IMR-90 (cell line): ENCODE data around the gene EFCAB10. TPM values are rescaled to one million over a fixed set of nuclear protein-coding genes. Genes with fewer than 3 reads are reported as not detected.

ENCODE experiments used
- ATAC-seq: fragments of 200-7000 bp; cut with Tn5 transposase; 2 replicates; pipeline ENCODE4 v1.9.1; 2020; ENCODE audit warnings: low read depth, mild to moderate bottlenecking, moderate library complexity
- BruUV-seq: library from RNA; stranded (reverse); fragments of 400-500 nt; replicated peaks from 2 replicates; lab custom pipeline; 2021; lab: Mats Ljungman, UMichigan
- CTCF ChIA-PET: fragments of 300-600 bp; formaldehyde crosslinking; extraction: SDS; loops from one replicate; lab custom pipeline; 2021; ENCODE audit warnings: antibody characterized with exemption; lab: Yijun Ruan, JAX
- POLR2A ChIA-PET: fragments of 300-600 bp; sonication (Branson Sonifier 250); formaldehyde crosslinking; loops from one replicate; lab custom pipeline; 2022; ENCODE audit warnings: antibody characterized with exemption; ENCODE audit not compliant: unreplicated experiment; lab: Charles Lee
- DNase-seq: peaks from one replicate; pipeline ENCODE4 v3.0.0; 2013
- H2AFZ ChIP-seq: replicated peaks from 2 replicates; pipeline ENCODE3; 2013; ENCODE audit warnings: low read length, mild to moderate bottlenecking; ENCODE audit not compliant: poor library complexity
- H2AK5ac ChIP-seq: 2 replicates; pipeline ENCODE4 v1.6.1; 2013; ENCODE audit warnings: low read depth, low read length, inconsistent platforms
- H2AK9ac ChIP-seq: replicated peaks from 2 replicates; pipeline ENCODE3; 2013; ENCODE audit warnings: mild to moderate bottlenecking, low read depth, low read length, moderate library complexity; ENCODE audit not compliant: poor library complexity
- H2BK120ac ChIP-seq: 2 replicates; pipeline ENCODE4 v1.6.1; 2013; ENCODE audit warnings: low read depth, low read length, inconsistent platforms
- H2BK15ac ChIP-seq: 3 replicates; pipeline ENCODE4 v1.6.1; 2013; ENCODE audit warnings: low read depth, low read length, inconsistent platforms
- H2BK20ac ChIP-seq: 2 replicates; pipeline ENCODE4 v1.6.1; 2013; ENCODE audit warnings: low read depth, mild to moderate bottlenecking, inconsistent platforms, low read length, moderate library complexity
- H2BK5ac ChIP-seq: 2 replicates; pipeline ENCODE4 v1.6.1; 2013; ENCODE audit warnings: mild to moderate bottlenecking, low read depth, low read length, inconsistent platforms; ENCODE audit not compliant: poor library complexity, severe bottlenecking
- H3K14ac ChIP-seq: replicated peaks from 2 replicates; pipeline ENCODE4 v1.6.1; 2013; ENCODE audit warnings: low read depth, low read length, inconsistent platforms
- H3K18ac ChIP-seq: 2 replicates; pipeline ENCODE4 v1.6.1; 2013; ENCODE audit warnings: low read depth, low read length, control low read depth
- H3K23ac ChIP-seq: 2 replicates; pipeline ENCODE4 v1.6.1; 2013; ENCODE audit warnings: low read depth, low read length, inconsistent platforms
- H3K27ac ChIP-seq: 2 replicates; pipeline ENCODE4 v1.5.1; 2013; ENCODE audit warnings: mild to moderate bottlenecking, control low read depth, low read length; ENCODE audit not compliant: insufficient read depth
- H3K27me3 ChIP-seq: 2 replicates; pipeline ENCODE4 v1.6.1; 2013; ENCODE audit warnings: low read length; ENCODE audit not compliant: control insufficient read depth, insufficient read depth
- H3K36me3 ChIP-seq: 2 replicates; pipeline ENCODE4 v1.6.1; 2013; ENCODE audit warnings: low read length, mixed read lengths; ENCODE audit not compliant: control insufficient read depth, insufficient read depth
- H3K4ac ChIP-seq: 2 replicates; pipeline ENCODE4 v1.6.1; 2013; ENCODE audit warnings: low read depth, low read length, inconsistent platforms
- H3K4me1 ChIP-seq: 2 replicates; pipeline ENCODE4 v1.6.1; 2013; ENCODE audit warnings: low read length, mixed read lengths; ENCODE audit not compliant: control insufficient read depth, insufficient read depth
- H3K4me2 ChIP-seq: 2 replicates; pipeline ENCODE4 v1.6.1; 2013; ENCODE audit warnings: low read depth, mild to moderate bottlenecking, control low read depth, low read length, moderate library complexity
- H3K4me3 ChIP-seq: 2 replicates; pipeline ENCODE4 v1.5.1; 2013; ENCODE audit warnings: low read depth, mild to moderate bottlenecking, control low read depth, low read length, moderate library complexity; ENCODE audit not compliant: insufficient read depth
- H3K56ac ChIP-seq: 2 replicates; pipeline ENCODE4 v1.6.1; 2013; ENCODE audit warnings: low read length, inconsistent platforms; ENCODE audit not compliant: insufficient read depth; ENCODE audit errors: extremely low read depth
- H3K79me1 ChIP-seq, 2 experiments: 2 replicates each; pipeline ENCODE4 v1.6.1; 2013; ENCODE audit warnings: low read length in 2 of 2, inconsistent platforms in 1 of 2, low read depth in 1 of 2
- H3K9ac ChIP-seq: 2 replicates; pipeline ENCODE4 v1.6.1; 2013; ENCODE audit warnings: low read depth, low read length, control low read depth
- H3K9me1 ChIP-seq: 2 replicates; pipeline ENCODE4 v1.6.1; 2013; ENCODE audit warnings: low read length, inconsistent platforms; ENCODE audit not compliant: insufficient read depth
- H3K9me3 ChIP-seq: 2 replicates; pipeline ENCODE4 v1.6.1; 2013; ENCODE audit warnings: low read length; ENCODE audit not compliant: control insufficient read depth, insufficient read depth
- H4K20me1 ChIP-seq: 2 replicates; pipeline ENCODE4 v1.6.1; 2013; ENCODE audit warnings: low read length, inconsistent platforms; ENCODE audit not compliant: insufficient read depth
- H4K5ac ChIP-seq: 2 replicates; pipeline ENCODE4 v1.6.1; 2013; ENCODE audit warnings: mild to moderate bottlenecking, low read depth, low read length, control low read depth
- H4K8ac ChIP-seq, 2 experiments: 2 replicates each; pipeline ENCODE4 v1.6.1; 2013; ENCODE audit warnings: low read depth in 2 of 2, low read length in 2 of 2, control low read depth in 1 of 2, inconsistent platforms in 1 of 2
- H4K91ac ChIP-seq: 2 replicates; pipeline ENCODE4 v1.6.1; 2013; ENCODE audit warnings: low read depth, low read length, inconsistent platforms; ENCODE audit not compliant: insufficient read depth
- BHLHE40 ChIP-seq: fragments of 150-350 bp; IDR thresholded peaks from 2 replicates; pipeline ENCODE4 v1.6.1; 2016; ENCODE audit warnings: mild to moderate bottlenecking, low read depth, low read length
- CTCF ChIP-seq: conservative IDR thresholded peaks from 2 replicates; pipeline ENCODE4 v1.5.1; 2012; ENCODE audit warnings: mild to moderate bottlenecking, low read depth, low read length, improper control_type of control experiment
- FOS ChIP-seq: fragments of 150-350 bp; IDR thresholded peaks from 2 replicates; pipeline ENCODE4 v1.6.1; 2016; ENCODE audit warnings: low read depth, low read length
- POLR2A ChIP-seq: IDR thresholded peaks from 2 replicates; pipeline ENCODE4 v1.6.1; 2012; ENCODE audit warnings: mild to moderate bottlenecking, low read depth, low read length
- RAD21 ChIP-seq: IDR thresholded peaks from 2 replicates; pipeline ENCODE4 v1.6.1; 2012; ENCODE audit warnings: low read length, improper control_type of control experiment
- RCOR1 ChIP-seq: IDR thresholded peaks from 2 replicates; pipeline ENCODE4 v1.6.1; 2012; ENCODE audit warnings: mild to moderate bottlenecking, low read length, improper control_type of control experiment; ENCODE audit not compliant: insufficient replicate concordance
- RFX5 ChIP-seq: IDR thresholded peaks from 2 replicates; pipeline ENCODE4 v1.8.0; 2012; ENCODE audit warnings: low read depth, mild to moderate bottlenecking, low read length, moderate library complexity
- SMC3 ChIP-seq: fragments of 150-350 bp; IDR thresholded peaks from 2 replicates; pipeline ENCODE4 v1.6.1; 2016; ENCODE audit warnings: low read depth, mild to moderate bottlenecking, antibody characterized with exemption, low read length, moderate library complexity
- USF2 ChIP-seq: fragments of 150-350 bp; IDR thresholded peaks from 2 replicates; pipeline ENCODE4 v1.6.1; 2017; ENCODE audit warnings: mild to moderate bottlenecking, antibody characterized with exemption, low read length, low read depth
- WGBS, 2 experiments: methylation state at CpG; one replicate each; pipeline versions ENCODE4 v1.1.5 to v1.1.7; 2013; ENCODE audit warnings: missing lambda C conversion rate in 2 of 2; ENCODE audit not compliant: insufficient read length in 1 of 2; ENCODE audit errors: extremely low coverage in 2 of 2; 5-methylcytosine and 5-hydroxymethylcytosine counted together
- dilution Hi-C: fragments of 300-500 bp; cut with HindIII; formaldehyde crosslinking; loops from one replicate; pipeline ENCODE4 v1.14.3; 2018; ENCODE audit warnings: low sequenced_read_pairs; ENCODE audit not compliant: unreplicated experiment
- in situ Hi-C: fragments of 300-500 bp; cut with MboI; formaldehyde crosslinking; loops from 3 replicates; pipeline ENCODE4 v1.14.3; 2019; ENCODE audit warnings: low sequenced_read_pairs, inconsistent platforms, mixed read lengths
- intact Hi-C: fragments of 100-400 bp; cut with micrococcal nuclease; formaldehyde crosslinking; loops from 2 replicates; pipeline ENCODE4 v1.10.0; 2022
- polyA plus RNA-seq, 3 experiments: library from polyadenylated mRNA; depleted of rRNA; stranded (reverse); fragments of >200 nt; gene quantifications; 2 replicates each; pipeline ENCODE4 v1.2.3, GENCODE V29; 2012; ENCODE audit warnings: low replicate concordance in 1 of 3
- total RNA-seq: library from RNA; depleted of rRNA; stranded (reverse); fragments of >200 nt; gene quantifications from 2 replicates; pipeline ENCODE4 v1.2.3, GENCODE V29; 2012

Gene EFCAB10
- total and polyA plus RNA-seq, 2 of the 4 experiments (the other 2 are of a cell fraction): not detected

GRCh38 chr7:105583061-105583460 lies 1.8 kb upstream of the EFCAB10 start:
- no peak for ATAC-seq
- Histone ChIP-seq H3K14ac (no peak overlapping the region), H3K4me1 (no peaks in the 10 kb centered on the region), H3K4ac (no peak overlapping the region), H3K18ac (no peak overlapping the region), H2AK5ac (no peak overlapping the region), H3K4me2 (no peak overlapping the region), H2AFZ (no peak overlapping the region), H4K91ac (no peak overlapping the region), H3K9me1 (no peaks in the 10 kb centered on the region), H2BK15ac (no peak overlapping the region), H2BK5ac (no peak overlapping the region), H3K56ac (no peak overlapping the region), H3K9me3 (peaks cover 2% of the 10 kb centered on the region), H3K23ac (no peak overlapping the region), H3K9ac (no peak overlapping the region), H4K20me1 (no peaks in the 10 kb centered on the region), H4K5ac (no peak overlapping the region), H3K27ac (no peak overlapping the region), H3K36me3 (no peaks in the 10 kb centered on the region), H3K4me3 (no peak overlapping the region), H4K8ac (no peak overlapping the region), H2BK20ac (no peak overlapping the region), H3K79me1 (no peaks in the 10 kb centered on the region), H3K27me3 (no peaks in the 10 kb centered on the region), H2AK9ac (no peak overlapping the region), H2BK120ac (no peak overlapping the region)
- intact Hi-C loops (loop anchor here (10.0 kb wide), 1 partner anchor 462 kb away; no protein-coding TSS in a partner anchor), dilution Hi-C loops (no loop called here), in situ Hi-C loops (no loop called here)
- CTCF ChIA-PET: no interaction called here
- TF ChIP-seq POLR2A (no peak), BHLHE40 (no peak), SMC3 (no peak), USF2 (no peak), RFX5 (no peak), CTCF (no peak), RCOR1 (no peak), RAD21 (no peak), FOS (no peak)
- DNase-seq: no peak
- whole genome bisulfite sequencing, 2 experiments: 100% methylated on average over 2 of the region's 39 CpGs; no CpG with 5 or more reads in 1 of the 2 experiments
- no TSS peak for BruUV-seq
- POLR2A ChIA-PET: no interaction called here
